HG02970 (cell line): ENCODE results near the gene LBP.
"Not testable (repeated sequence)": the region's sequence is repeated elsewhere in the genome, so short reads cannot be mapped to it uniquely, and the experiment has no call there.

Source experiments
- ATAC-seq: cut with Tn5 transposase; IDR thresholded peaks from one replicate; pipeline ENCODE4 v1.9.1; 2021; ENCODE audit warnings: mild to moderate bottlenecking, moderate library complexity, moderate number of reproducible peaks; ENCODE audit not compliant: unreplicated experiment, low FRiP score

LBP gene

GRCh38 chr20:38344107-38344701, 2.1 kb upstream of the LBP start:
- no peak for ATAC-seq

DNA sequence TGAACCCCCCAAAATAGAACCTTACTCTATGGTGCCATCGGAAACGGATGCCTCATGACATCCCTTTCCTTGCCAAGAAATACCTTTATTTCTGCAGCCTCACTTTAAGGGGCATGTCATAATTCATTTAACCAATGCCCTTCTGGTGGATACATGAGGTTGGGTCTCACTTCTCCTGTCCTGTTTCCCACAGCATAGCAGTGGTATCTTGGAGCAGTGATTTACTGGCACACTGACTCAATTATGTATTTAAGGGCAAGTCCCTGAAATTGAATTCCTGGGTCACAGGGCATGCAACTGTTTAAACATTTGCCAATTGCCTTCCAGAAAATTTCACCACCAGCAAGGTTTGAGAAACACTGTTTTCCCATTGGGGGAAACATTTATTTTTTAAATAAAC, 639 bp upstream of the LBP start:
- ATAC-seq: no peak

DNA sequence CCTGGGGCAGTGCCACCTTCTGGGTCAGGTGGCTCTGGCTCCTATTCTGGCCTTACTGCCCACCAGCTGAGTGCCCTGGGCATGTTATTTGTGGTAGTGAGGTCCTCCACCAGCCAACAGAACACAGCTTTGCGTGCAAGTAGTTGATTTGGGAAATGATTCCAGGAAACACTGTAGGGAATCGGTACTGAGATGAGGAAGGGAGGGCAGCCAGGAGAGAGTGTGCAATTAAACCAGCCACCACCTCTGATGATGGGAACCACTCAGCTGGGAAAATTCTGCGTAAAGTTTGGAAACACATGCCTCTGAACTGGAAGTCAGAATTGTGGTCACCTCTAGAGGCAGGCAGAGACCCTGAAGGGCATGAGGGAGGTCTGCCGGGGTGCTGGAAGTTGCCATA, 459 bp downstream of the LBP start:
- ATAC-seq: no peak

DNA sequence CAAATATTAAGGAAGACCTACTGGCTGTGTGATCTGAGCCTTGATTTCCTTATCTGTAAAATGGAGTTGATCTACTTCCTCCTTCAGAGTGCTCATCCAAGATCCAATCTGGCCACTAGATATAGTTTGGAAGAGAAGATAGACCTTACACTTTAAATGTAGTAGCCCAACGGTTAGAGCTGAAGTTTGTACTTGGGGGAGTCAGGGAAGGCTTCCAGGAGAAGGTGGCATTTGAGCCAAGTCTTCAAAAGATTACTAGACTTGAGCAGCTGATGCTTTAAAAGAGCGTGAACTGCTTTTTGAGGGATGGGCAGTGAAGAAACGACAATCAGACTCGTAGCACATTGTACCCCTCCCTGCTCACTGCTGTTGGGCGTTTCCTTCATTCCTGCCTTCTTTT, 3.6 kb downstream of the LBP start:
- no peak for ATAC-seq

DNA sequence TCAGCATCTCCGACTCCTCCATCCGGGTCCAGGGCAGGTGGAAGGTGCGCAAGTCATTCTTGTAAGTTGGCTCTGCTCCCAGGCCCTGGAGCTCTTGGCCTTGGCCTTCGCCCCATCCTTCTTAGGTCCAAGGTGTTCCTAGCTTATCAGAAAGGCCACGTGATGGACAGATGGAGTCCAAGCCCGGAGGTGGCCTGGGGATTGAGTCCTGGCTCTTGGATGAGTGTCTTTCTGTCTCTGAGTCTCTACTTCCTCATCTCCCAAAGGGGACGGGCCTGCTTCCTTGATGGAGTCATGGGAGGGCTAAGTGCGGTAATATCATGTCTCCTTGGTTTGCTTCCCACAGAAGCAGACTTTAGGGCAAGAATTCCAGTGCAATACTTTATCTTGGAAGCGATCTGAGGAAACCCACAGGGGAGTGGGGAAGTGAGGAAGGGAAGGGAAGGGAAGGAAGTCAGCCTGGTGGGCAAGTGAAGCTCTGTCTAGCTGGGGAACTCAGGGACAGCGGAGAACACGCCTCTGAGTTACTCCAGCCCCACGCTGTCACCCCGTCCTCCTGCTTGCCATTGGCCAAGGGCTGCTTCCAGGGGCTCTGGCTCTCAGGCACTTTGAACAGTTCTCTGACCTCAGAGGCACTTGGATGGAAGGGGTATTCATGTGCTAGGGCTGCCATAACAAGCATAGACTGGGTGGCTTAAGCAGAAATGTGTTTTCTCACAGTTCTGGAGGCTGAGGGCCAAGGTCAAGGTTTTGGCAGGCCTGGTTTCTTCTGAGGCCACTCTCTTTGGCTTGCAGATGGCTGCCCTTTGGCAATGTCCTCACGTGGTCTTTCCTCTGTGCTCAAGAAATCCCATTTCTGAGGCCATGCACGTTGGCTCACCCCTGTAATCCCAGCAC, 4.8 kb downstream of the LBP start:
- ATAC-seq: no peak

- no peak for ATAC-seq
Measured at GRCh38 chr20:38353316-38353715, 7.0 kb downstream of the LBP start.

DNA sequence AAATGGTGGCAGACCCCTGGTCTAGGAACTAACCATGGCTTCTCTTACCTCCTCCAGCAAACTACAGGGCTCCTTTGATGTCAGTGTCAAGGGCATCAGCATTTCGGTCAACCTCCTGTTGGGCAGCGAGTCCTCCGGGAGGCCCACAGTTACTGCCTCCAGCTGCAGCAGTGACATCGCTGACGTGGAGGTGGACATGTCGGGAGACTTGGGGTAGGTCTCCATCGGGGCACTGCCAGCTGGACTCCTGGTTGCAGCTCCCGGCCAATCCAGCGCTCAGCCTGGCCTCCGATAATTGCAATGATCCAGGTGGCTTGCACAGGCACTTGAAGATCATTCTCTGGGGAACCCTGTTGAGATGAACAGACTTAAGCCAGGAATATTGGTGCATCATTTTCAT, 7.9 kb downstream of the LBP start:
- no peak for ATAC-seq

DNA sequence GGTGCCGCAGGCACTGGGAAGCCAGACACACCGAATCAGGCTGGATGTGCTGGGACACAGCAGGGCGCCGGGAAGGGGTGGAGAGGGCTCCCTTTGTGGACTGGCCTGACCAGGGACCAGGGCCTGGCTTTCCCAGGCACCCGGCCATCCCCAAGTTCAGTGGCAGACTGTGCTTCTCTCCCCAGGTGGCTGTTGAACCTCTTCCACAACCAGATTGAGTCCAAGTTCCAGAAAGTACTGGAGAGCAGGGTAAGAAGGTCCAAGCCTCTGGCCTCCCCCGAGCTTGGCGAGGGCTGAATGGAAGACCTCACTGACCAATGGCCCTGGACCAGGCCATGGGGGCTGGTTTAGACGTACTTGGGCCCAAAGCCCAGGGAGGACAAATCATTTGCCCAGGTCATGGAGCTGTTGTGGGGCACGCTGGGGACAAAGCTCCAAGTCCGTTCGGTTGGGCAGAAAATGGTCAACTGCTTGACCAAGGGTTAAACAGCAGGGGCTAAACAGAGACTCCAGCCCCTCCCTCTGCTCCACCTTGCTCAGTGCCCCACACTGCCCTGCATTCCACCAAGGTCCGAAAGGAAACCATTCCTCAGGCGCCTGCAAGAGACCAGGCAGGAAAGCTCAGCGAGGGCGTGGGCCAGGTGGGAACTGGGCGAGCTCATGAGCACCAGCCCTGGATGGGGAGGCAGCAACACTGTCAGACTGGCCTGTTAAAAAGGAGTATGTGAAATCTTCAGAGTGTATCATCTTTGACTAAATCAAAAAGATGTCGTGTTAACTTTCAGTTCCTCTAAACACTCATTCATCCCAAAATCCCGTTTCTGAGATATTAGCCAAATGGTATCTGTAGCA, 9.1 kb downstream of the LBP start:
- no peak for ATAC-seq

DNA sequence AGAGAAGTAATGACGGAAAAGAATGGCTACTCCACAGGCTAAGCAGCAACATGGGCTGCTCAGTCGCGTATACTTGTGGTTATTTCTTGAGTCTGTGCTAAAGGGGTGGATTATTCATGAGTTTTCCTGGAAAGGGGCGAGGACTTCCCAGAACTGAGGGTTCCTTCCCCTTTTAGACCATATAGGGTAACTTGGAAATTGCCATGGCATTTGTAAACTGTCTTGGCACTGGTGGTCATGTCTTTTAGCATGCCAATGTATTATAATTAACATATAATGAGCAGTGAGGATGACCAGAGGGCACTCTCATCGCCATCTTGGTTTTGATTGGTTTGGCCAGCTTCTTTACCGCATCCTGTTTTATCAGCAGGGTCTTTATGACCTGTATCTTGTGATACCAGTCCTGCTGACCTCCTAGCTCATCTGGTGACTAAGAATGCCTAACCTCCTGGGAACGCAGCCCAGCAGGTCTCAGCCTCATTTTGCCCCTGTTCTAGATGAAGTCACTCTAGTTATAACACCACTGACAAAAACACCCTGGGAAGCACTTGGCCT, 11.4 kb downstream of the LBP start:
- no peak for ATAC-seq

DNA sequence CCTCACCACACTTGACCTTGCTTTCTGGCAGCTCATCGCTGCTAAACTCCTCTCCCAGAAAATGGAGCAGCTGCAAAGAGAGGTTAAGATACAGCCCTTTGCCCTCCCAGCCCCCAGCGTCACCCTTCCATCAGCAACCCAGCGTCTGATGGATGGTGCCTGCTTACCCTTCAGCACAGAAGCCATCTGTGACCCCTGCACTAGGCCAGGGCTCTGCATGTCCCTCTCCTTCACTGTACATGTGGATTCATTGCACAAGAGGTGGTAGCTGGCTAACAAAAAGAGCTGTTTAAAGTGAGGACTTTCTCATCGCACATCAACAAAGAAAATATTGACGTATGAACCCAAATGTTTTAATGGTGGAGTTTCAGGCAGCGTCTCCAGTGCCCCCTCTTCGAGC, 12.3 kb downstream of the LBP start:
- no peak for ATAC-seq

DNA sequence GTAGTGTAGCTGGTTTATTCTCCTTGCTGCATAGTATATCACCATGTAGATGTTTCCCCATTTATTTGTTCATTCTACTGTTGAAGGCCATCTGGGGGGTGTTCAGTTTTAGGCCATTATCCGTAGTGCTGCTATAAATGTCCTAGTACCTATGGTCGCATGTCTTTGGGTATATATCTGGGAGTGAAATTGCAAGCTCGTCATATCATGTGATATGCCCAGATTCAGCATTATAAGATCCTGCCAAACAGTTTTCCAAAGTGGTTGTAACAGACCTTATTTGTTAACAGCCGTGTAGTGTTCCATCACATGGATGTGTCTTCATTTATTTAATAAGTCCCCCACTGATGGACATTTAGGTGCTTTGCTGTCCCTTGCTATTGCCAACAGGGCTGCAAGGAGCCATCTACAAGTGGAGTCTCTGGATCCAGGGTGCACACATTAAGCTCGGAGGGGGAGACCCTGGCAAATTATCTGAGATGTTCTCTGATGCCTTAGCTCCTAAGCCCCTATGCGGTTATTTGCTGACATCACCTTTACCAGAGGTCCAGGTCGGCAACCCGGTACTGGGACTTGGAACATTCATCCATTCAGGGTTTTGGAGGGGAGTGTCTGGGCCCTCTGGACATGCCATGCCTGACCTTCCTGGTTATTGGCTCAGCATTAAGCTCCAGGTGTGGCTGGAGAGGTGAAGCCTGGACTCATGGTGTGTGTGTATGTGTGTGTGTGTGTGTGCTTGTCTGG, 16.9 kb downstream of the LBP start:
- ATAC-seq: no peak

DNA sequence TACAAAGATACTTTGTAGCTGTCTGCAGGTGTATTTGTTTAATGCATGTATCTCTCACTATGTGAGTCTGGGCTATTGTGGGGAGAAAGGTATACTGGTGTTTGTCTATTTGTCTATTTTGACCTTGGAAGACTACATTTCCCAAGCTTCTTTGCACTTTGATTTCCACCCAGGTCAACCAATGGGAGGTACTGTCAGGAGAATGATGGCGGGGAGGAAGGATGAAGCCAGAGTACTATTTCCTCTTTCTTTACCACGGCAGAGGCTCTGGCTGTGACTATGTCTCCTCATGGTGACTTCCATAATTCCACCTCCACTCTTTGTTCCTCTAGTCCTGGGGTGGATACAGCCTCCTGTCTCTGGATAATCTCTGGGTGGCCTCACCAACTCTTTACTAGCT, 23.1 kb downstream of the LBP start:
- no peak for ATAC-seq

DNA sequence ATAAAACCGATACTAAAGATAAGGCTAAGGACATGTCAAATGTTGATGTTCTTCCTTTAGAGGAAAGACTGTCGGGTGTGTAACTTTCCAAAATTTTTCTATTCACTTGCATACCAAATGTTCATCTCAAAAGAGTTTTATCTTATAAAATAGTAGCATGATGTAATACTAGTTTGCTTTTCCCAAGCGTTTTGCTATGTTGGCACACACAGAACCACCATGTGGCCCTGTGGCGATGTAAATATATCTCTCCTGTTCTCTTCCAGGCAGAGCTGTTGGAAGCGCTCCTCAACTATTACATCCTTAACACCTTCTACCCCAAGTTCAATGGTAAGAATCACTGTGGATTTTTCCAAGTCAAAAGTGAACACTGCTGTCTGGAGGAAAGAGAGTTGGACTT, 26.5 kb downstream of the LBP start:
- no peak for ATAC-seq

- ATAC-seq: no peak
Measured at GRCh38 chr20:38373231-38373867, 27.1 kb downstream of the LBP start.

- ATAC-seq: no peak
Measured at GRCh38 chr20:38373898-38374297, 27.6 kb downstream of the LBP start.

DNA sequence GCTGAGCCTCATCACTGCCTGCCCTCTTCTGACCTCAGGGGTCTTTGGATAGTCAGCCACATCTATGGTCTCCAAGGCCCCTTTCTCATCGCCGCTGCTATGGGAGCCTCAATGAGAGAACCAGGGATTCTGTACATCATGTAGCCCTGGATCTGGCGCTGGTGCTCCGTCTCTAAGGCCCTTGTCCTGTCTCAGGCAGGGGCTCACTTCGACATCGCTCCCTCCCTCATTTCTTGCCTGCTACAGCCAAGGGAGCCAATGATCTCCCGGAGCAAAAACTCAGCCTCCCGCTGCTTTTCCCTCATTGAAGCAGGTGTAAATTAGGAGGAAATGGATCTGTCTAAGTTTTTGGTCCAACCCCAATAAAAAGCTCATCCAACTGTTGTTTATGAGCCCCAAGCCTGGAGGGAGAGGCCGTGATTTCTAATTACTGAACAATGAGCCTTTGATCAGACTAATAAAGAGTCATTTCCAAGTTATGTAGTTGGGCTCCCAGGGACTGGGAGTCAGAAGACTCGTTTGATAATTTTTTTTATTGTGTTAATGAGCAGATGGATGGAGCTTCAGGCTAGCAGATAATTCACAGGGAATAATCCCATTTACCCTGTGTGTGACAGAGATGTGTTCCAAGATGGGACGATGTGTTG, 30.9 kb downstream of the LBP start:
- ATAC-seq: no peak

DNA sequence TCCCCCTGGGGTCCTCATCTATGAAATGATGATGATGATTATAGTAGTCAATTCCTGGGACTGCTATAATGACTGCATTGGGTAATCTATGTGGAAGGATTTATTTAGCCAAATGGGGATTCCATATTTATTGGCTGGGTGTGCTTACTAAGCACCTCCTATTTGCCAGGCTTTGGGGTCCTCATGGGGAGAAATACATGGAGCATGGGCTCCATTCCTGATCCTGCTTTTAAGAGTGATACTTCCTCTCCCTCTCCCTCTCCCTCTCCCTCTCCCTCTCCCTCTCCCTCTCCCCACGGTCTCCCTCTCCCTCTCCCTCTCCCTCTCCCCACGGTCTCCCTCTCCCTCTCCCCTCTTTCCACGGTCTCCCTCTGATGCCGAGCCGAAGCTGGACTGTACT, 31.6 kb downstream of the LBP start:
- ATAC-seq: not testable (repeated sequence)

- no peak for ATAC-seq
Measured at GRCh38 chr20:38383147-38383546, 36.9 kb downstream of the LBP start.

DNA sequence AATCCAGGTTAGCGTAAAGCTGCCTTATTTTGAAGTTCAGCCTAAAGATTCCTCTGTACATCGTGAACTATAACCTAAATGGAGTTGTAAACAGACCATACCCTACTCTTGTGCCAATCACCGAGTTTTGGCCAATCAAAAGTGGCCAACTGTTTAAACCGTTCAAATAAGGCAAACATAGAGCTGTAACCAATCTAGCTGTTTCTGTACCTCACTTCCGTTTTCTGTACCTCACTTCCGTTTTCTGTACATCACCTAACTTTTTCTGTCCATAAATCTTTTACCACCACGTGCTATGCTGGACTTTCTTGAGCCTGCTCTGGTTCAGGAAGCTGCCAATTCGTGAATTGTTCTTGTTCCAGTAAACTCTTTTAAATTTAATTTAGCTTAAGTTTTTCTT, 39.7 kb downstream of the LBP start:
- no peak for ATAC-seq
